Stimulated activated CD4-positive, alpha-beta T cell treated with anti-CD3 and anti-CD28 coated beads, Interleukin-1b, Interleukin-23, amount 100 ng/mL, for 48 hours (primary cell): Measurements from ENCODE around the gene EIF2S3B.
A peak's percentile ranks its signal among the peaks of the same experiment; 100 is the strongest.
"Not testable (repeated sequence)": the region's sequence is repeated elsewhere in the genome, so short reads cannot be mapped to it uniquely, and the experiment has no call there.

Source experiments
- DNase-seq: peaks from one replicate; pipeline ENCODE4 v3.0.0-alpha.2; 2020

Gene EIF2S3B

GRCh38 chr12:10505620-10506019 is at the start of gene EIF2S3B:
TSS of gene EIF2S3B (plus strand) at chr12:10505890. CDS start at chr12:10505903, 13 bp downstream.
- no peak for DNase-seq

- DNase-seq: no peak
Observed at GRCh38 chr12:10456856-10457255, 48.8 kb upstream of the EIF2S3B start.

DNA sequence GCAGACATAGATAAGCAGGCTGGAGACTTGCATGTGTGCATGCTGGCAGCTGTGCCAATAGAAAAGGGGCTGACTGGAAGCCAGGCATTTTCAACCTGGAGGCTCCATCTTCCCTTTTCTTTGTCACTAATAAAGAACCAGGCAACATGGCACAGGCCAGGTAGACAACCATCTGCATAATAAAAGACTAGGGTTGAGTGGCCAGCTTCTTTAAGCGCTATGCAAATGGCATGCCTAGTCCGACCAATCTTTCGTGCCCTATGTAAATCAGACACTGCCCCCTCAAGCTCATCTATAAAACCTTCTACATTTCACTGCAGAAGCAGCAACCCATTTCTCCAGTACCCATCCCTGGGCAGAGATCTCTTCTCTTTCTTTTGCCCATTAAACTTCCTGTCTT is 47.9 kb upstream of the EIF2S3B start:
- no peak for DNase-seq

- DNase-seq: no peak
Observed at GRCh38 chr12:10466311-10466710, 39.4 kb upstream of the EIF2S3B start.

- DNase-seq: no peak
Observed at GRCh38 chr12:10469701-10470100, 36.0 kb upstream of the EIF2S3B start.

- not testable (repeated sequence) for DNase-seq
Observed at GRCh38 chr12:10472808-10473207, 32.9 kb upstream of the EIF2S3B start.

DNA sequence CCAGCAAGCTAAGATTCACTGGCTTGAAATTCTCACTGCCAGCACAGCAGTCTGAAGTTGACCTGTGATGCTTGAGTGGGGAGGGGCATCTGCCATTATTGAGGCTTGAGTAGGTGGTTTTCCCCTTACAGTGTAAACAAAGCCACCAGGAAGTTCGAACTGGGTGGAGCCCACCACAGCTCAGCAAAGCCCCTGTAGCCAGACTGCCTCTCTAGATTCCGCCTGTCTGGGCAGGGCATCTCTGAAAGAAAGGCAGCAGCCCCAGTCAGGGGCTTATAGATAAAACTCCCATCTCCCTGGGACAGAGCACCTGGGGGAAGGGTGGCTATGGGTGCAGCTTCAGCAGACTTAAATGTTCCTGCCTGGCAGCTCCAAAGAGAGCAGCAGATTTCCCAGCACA is 23.8 kb upstream of the EIF2S3B start:
- not testable (repeated sequence) for DNase-seq

- DNase-seq: not testable (repeated sequence)
Observed at GRCh38 chr12:10487328-10487727, 18.4 kb upstream of the EIF2S3B start.

GRCh38 chr12:10491766-10492165 is 13.9 kb upstream of the EIF2S3B start:
- no peak for DNase-seq

GRCh38 chr12:10497602-10498001 is 8.1 kb upstream of the EIF2S3B start:
- DNase-seq: peak; percentile 55

- DNase-seq: no peak
Observed at GRCh38 chr12:10498042-10498441, 7.6 kb upstream of the EIF2S3B start.

- no peak for DNase-seq
Observed at GRCh38 chr12:10501030-10501429, 4.7 kb upstream of the EIF2S3B start.

- no peak for DNase-seq
Observed at GRCh38 chr12:10503460-10503859, 2.2 kb upstream of the EIF2S3B start.

DNA sequence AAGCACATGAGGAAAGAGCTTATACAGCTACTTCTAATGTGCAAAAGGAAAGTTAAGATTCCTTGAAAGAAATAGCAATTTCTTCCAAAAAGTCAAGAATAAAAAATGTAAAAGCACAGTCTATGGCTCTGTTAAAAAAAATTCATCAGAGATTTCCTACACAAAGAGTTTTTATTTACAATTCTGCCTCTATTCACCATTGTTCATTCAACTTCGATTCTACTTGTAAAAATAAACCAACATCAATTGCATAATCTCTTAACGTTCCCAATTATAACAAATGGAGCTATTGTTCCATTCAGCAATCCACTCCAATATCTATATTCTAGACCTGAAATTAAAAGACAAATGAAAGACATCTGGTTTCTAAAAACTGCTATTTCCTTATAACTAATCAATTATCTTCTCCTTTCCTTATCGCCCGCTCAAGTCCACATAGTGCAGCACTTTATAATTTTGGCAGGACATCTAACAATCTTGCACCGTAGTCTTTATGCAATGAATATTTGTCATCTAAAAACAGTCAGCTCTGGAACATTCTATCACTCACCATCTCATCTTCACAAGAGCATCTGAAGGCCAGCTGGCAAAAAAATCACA is 6.2 kb downstream of the EIF2S3B start:
- no peak for DNase-seq

GRCh38 chr12:10512798-10513197 is 7.1 kb downstream of the EIF2S3B start:
- DNase-seq: no peak

DNA sequence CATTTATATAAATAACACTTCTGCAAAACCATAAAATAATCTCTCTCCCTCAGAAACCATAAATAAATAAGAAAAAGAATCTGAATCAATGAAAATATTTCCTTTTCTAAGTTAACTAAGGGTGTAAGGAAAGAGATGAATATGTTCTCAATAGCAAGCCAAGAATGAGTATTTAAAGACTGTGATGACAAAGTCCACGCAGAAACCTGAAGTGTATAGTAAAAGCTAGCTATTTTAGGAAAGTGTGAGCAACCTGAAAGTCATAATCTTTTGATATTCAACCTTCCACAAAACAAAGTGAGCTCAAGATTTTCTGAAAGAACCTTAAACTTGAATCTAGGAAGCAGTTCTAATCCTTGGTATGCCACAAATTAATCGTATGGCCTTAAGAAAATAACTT is 15.9 kb downstream of the EIF2S3B start:
- no peak for DNase-seq

- no peak for DNase-seq
Observed at GRCh38 chr12:10528174-10528953, 22.7 kb downstream of the EIF2S3B start.

GRCh38 chr12:10529603-10530002 is 23.9 kb downstream of the EIF2S3B start:
- no peak for DNase-seq

DNA sequence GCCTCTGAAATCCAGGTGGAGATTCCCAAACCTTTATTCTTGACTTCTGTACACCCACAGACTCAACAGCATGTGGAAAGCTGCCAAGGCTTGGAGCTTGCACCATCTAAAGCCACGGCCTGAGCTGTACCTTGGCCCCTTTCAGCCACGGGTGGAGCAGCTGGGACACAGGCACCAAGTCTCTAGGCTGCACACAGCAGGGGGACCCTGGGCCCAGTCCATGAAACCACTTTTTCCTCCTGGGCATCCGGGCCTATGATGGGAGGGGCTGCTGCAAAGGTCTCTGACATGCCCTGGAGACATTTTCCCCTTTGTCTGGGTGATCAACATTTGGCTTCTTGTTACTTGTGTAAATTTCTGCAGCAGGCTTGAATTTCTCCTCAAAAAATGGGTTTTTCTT is 32.0 kb downstream of the EIF2S3B start:
- no peak for DNase-seq

DNA sequence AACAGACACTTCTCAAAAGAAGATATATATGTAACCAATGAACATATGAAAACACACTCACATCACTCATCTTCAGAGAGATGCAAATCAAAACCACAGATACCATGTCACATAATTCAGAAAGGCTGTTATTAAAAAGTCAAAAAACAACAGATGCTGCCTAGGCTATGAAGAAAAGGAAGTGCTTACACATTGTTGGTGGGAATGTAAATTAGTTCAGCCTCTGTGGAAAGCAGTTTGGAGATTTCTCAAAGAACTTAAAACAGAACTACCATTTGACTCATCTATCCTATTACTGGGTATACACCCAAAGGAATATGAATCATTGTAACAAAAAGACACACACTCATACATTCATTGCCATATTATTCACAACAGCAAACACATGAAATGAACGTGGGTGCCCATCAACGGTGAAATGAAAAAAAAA is 35.1 kb downstream of the EIF2S3B start:
- DNase-seq: no peak

- no peak for DNase-seq
Observed at GRCh38 chr12:10543499-10543898, 37.8 kb downstream of the EIF2S3B start.

GRCh38 chr12:10551375-10551774 is 45.7 kb downstream of the EIF2S3B start:
- DNase-seq: no peak

- DNase-seq: no peak
Observed at GRCh38 chr12:10553148-10553547, 47.5 kb downstream of the EIF2S3B start.

DNA sequence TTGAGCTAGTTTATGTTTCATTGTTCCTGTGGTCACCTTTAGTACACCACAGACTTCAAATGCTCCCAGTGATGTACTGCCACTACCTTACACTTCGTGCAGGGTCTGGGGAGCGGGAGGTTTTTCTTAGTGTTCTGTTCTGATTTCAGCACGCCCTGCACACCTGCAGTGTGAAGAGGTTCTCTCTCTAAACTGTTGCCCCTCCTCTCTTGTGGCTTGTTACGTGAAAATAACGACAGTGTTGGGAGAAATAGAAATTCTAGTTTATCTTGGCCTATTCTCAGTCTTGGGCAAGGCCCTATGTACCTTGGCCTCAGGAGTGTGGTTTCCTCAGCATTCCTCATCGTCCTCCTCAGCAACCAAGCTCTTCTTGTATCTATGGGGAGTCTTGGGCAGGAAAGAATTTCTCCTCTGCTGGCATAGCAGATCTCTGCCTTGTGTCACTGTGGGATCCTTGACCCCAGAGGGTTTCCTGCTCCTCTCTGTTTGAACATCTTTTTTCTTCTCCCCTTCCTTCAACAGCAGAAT is 48.6 kb downstream of the EIF2S3B start:
- DNase-seq: no peak
